HG03280 (cell line): Measurements from ENCODE around the gene ZNF184.

ENCODE experiments used
- ATAC-seq: cut with Tn5 transposase; IDR thresholded peaks from one replicate; pipeline ENCODE4 v1.9.1; 2021; ENCODE audit warnings: mild to moderate bottlenecking, moderate library complexity; ENCODE audit not compliant: unreplicated experiment

ZNF184 gene

GRCh38 chr6:27479319-27480182 is 6.6 kb upstream of the ZNF184 start:
- ATAC-seq: peak; percentile 57

GRCh38 chr6:27478706-27479318 is 5.9 kb upstream of the ZNF184 start:
- peak; percentile 50 for ATAC-seq

- ATAC-seq: peak; percentile 6
Measured at GRCh38 chr6:27478141-27478705, 5.3 kb upstream of the ZNF184 start.

GRCh38 chr6:27477318-27478013 is 4.6 kb upstream of the ZNF184 start:
- ATAC-seq: no peak

- ATAC-seq: no peak
Measured at GRCh38 chr6:27476090-27476489, 3.2 kb upstream of the ZNF184 start.

- no peak for ATAC-seq
Measured at GRCh38 chr6:27474672-27475071, 1.8 kb upstream of the ZNF184 start.

GRCh38 chr6:27474172-27474465 is 1.2 kb upstream of the ZNF184 start:
- ATAC-seq: no peak

GRCh38 chr6:27472182-27472616 is 706 bp downstream of the ZNF184 start:
- peak; percentile 48 for ATAC-seq

- no peak for ATAC-seq
Measured at GRCh38 chr6:27471365-27472115, 1.4 kb downstream of the ZNF184 start.

- ATAC-seq: no peak
Measured at GRCh38 chr6:27470023-27470422, 2.9 kb downstream of the ZNF184 start.

- ATAC-seq: no peak
Measured at GRCh38 chr6:27468334-27468733, 4.6 kb downstream of the ZNF184 start.

- ATAC-seq: no peak
Measured at GRCh38 chr6:27452496-27452897, 20.4 kb downstream of the ZNF184 start.

GRCh38 chr6:27451660-27452390 is 21.1 kb downstream of the ZNF184 start:
- no peak for ATAC-seq

- ATAC-seq: no peak
Measured at GRCh38 chr6:27448456-27448855, 24.4 kb downstream of the ZNF184 start.

- no peak for ATAC-seq
Measured at GRCh38 chr6:27442932-27443331, 30.0 kb downstream of the ZNF184 start.

GRCh38 chr6:27441001-27441400 is 31.9 kb downstream of the ZNF184 start:
- no peak for ATAC-seq

GRCh38 chr6:27439371-27439770 is 33.5 kb downstream of the ZNF184 start:
- no peak for ATAC-seq

- no peak for ATAC-seq
Measured at GRCh38 chr6:27433714-27434113, 39.2 kb downstream of the ZNF184 start.

- no peak for ATAC-seq
Measured at GRCh38 chr6:27428966-27429365, 43.9 kb downstream of the ZNF184 start.

GRCh38 chr6:27428502-27428901 is 44.4 kb downstream of the ZNF184 start:
- no peak for ATAC-seq
